ENCODE results near the gene MMP23B. TPM values are rescaled to one million over a fixed set of nuclear protein-coding genes. Genes with fewer than 3 reads are reported as not detected.

Gene MMP23B
- total and polyA plus RNA-seq, 2 experiments from 2014 or later, result 73.4 to 136 TPM

- Histone ChIP-seq H3K27me3 (no peaks in the 10 kb centered on the region), H3K4me2 (peak overlapping the region; percentile 15), H3K9me3 (ENCODE audit: low read depth) (no peaks in the 10 kb centered on the region), H3K4me3 (no peak overlapping the region), H3K79me2 (peaks cover 53% of the 10 kb centered on the region), H3K27ac (peak overlapping the region; percentile 41), H3K9me2 (replicated peaks; ENCODE audit: insufficient read depth) (no peaks in the 10 kb centered on the region), H3K36me3 (replicated peaks; ENCODE audit: insufficient read depth, low read depth) (no peaks in the 10 kb centered on the region), H3K4me1 (ENCODE audit: insufficient read depth) (peaks cover 2% of the 10 kb centered on the region), H4K20me1 (ENCODE audit: insufficient read depth, poor library complexity, severe bottlenecking) (peaks cover 27% of the 10 kb centered on the region), H2AFZ (no peak overlapping the region)
- DNase-seq (ENCODE audit: low spot score), result peak; percentile 8
- 97% methylated on average over 36 of the region's 39 CpGs for WGBS (ENCODE audit: low lambda C conversion rate, missing lambda C conversion rate)
- TF ChIP-seq EZH2 (IDR thresholded peaks at IDR 0.05; ENCODE audit: borderline replicate concordance), result no peak
- no peak for TF ChIP-seq CTCF (IDR thresholded peaks at IDR 0.05; ENCODE audit: poor library complexity)
- no peak for TF ChIP-seq EZH2phosphoT487 (IDR thresholded peaks at IDR 0.05; ENCODE audit: low read depth, severe bottlenecking, unreplicated experiment)
These were observed 46.0 kb downstream of the MMP23B start for GRCh38 chr1:1677718-1678580.

- H3K27ac ChIP-seq, result peak overlapping the region; percentile 41
These were observed 46.8 kb downstream of the MMP23B start for GRCh38 chr1:1678581-1679380.

More at GRCh38 chr1:1678581-1679380, 46.8 kb downstream of the MMP23B start:
- WGBS (ENCODE audit: low lambda C conversion rate, missing lambda C conversion rate), result 71% methylated on average over 24 of the region's 24 CpGs
- Histone ChIP-seq H3K9me3 (ENCODE audit: low read depth) (no peaks in the 10 kb centered on the region), H3K4me1 (ENCODE audit: insufficient read depth) (peaks cover 2% of the 10 kb centered on the region), H2AFZ (no peak overlapping the region), H3K27me3 (no peaks in the 10 kb centered on the region), H4K20me1 (ENCODE audit: insufficient read depth, poor library complexity, severe bottlenecking) (peaks cover 30% of the 10 kb centered on the region), H3K9me2 (replicated peaks; ENCODE audit: insufficient read depth) (no peaks in the 10 kb centered on the region), H3K4me3 (no peak overlapping the region), H3K36me3 (replicated peaks; ENCODE audit: insufficient read depth, low read depth) (no peaks in the 10 kb centered on the region), H3K79me2 (peaks cover 61% of the 10 kb centered on the region), H3K4me2 (peak overlapping the region; percentile 15)
- no peak for TF ChIP-seq EZH2 (IDR thresholded peaks at IDR 0.05; ENCODE audit: borderline replicate concordance)
- TF ChIP-seq EZH2phosphoT487 (IDR thresholded peaks at IDR 0.05; ENCODE audit: low read depth, severe bottlenecking, unreplicated experiment), result no peak
- no peak for TF ChIP-seq CTCF (IDR thresholded peaks at IDR 0.05; ENCODE audit: poor library complexity)
- DNase-seq (ENCODE audit: low spot score), result peak; percentile 72
